HG03045 (cell line): ENCODE results near the gene CYP2S1.
"Not testable (repeated sequence)": the region's sequence is repeated elsewhere in the genome, so short reads cannot be mapped to it uniquely, and the experiment has no call there.

Experiments
- ATAC-seq: cut with Tn5 transposase; IDR thresholded peaks from one replicate; pipeline ENCODE4 v1.9.1; 2021; ENCODE audit warnings: mild to moderate bottlenecking, moderate library complexity; ENCODE audit not compliant: unreplicated experiment

The CYP2S1 gene

DNA sequence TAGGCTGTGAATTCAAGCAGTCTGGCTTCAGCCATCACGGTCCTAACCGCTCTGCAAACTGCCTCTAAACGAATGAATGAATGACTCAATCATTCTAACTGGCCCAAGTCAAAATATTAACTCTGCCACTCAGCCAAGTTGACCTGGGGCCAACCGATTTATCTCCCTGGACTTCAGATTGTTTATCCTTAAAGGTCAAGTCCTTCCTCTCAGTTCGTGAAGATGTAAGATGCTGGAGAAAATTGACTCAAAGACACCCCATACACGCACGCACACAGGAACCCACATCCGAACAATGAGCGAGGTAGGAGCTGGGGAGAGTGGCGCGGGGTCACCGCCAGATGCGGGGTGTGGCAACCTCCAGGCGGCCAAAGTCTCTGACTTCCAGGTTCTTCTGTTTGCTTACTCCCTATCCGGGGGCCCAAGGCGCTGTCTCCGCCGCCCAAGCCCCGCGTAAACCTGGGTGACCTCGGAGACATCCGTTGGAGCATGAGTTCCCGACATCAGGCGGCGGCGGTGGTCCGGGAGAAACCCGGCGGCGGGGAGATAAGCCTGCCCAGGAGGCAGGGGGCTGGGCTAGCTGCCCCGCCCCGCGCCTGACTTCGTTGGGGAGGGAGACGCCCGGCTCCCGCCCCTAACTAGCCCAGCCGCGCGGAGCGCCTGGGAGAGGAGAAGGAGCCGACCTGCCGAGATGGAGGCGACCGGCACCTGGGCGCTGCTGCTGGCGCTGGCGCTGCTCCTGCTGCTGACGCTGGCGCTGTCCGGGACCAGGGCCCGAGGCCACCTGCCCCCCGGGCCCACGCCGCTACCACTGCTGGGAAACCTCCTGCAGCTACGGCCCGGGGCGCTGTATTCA lies at the start of gene CYP2S1:
Gene CYP2S1 (plus strand): TSS at position 646 of the 856 bp plus-strand sequence. CDS start 46 bp downstream, at position 692.
- ATAC-seq, result no peak

- no peak for ATAC-seq
These were observed 48.6 kb upstream of the CYP2S1 start for GRCh38 chr19:41144403-41144802.

GRCh38 chr19:41149831-41150230 lies 43.2 kb upstream of the CYP2S1 start:
- ATAC-seq, result no peak

GRCh38 chr19:41150986-41151385 lies 42.0 kb upstream of the CYP2S1 start:
- not testable (repeated sequence) for ATAC-seq

DNA sequence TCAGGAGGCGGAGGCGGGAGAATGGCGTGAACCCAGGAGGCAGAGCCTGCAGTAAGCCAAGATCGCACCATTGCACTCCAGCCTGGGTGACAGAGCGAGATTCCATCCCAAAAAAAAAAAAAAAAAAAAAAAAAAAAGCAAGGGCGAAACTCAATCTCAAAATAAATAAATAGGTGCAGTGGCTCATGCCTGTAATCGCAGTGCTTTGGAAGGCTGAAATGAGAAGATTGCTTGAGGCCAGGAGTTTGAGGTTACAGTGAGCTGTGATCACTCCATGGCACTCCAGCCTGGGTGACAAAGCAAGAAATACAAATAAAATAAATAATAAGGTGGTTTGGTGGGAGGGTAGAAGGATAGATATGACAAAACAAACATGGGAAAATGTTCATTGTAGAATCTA lies 39.0 kb upstream of the CYP2S1 start:
- ATAC-seq, result no peak

DNA sequence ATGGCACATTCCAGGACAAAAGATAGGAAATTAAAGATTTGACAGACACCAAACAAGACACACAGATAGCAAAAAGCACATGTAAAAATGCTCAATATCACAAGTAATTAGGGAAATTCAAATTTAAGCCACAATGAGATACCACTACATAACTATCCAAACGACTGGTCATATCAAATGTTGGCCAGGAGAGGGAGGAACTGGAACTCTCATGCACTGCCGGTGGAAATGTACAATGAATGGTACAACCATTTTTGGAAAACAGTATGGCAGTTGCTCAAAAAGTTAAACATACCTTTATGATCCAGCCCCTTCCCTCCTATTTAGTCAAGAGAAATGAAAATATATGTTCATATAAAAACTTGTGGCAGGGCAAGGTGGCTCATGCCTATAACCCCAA lies 36.8 kb upstream of the CYP2S1 start:
- no peak for ATAC-seq

- ATAC-seq, result no peak
These were observed 33.1 kb upstream of the CYP2S1 start for GRCh38 chr19:41159881-41160280.

DNA sequence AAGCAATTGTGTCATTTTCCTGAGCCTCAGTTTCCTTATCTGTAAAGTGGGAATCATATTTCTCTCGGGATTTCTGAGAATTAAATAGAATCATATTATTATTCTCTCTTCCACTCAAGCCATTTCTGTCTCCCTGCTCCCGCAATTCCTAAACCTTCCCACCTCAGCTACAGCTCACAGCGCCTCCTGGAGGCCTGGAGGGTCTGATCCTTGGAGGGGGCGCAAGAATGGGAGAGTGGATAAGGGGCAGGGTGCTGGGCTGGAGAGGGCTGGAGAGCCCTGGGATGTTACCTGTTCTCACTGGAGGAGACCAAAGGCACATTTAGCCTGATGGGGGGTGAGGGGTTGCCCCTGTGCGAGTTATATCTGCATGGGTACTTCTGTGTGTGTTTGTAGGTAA lies 31.1 kb upstream of the CYP2S1 start:
- ATAC-seq, result no peak

GRCh38 chr19:41166944-41167804 lies 25.8 kb upstream of the CYP2S1 start:
- ATAC-seq, result no peak

DNA sequence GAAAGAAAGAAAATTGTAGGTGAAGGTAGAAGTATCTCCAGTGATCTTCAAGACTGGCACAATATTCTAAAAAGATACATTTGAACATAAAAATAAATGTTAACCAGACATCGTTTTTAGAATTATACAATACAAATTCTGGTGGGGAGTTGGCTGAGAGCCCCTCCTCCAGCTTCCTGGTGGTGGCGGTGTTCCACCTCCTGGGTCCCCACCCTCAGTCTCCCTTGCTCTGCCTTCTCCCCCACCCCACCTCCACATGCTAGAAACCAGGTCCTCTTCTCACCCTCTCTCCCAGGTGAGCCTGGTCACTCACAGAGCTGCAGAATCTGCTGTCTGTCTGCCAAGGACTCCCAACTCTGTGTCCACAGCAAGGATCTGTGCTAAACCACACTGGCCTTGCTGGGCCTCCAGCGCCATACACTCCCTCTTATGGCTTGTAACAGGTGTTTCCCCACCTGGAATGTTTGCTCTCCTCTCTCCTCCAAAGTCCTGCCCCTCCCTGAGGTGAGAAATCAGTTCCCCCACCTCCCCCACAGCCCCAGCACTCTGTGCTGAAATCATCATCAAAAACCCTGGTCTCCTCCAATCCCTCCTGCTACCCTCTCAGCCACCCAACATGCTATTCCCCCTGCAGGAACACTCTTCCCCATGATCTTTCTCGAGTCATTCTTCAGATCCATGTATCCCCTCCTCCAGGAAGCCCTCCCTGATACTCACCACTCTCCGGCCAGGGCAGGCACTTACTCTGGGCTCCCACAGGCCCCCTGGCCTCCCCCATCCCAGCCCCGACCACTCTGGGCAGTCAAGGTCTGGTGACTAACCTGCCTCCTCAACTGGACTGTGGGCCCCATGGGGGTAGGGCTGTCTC lies 20.5 kb upstream of the CYP2S1 start:
- ATAC-seq, result no peak

DNA sequence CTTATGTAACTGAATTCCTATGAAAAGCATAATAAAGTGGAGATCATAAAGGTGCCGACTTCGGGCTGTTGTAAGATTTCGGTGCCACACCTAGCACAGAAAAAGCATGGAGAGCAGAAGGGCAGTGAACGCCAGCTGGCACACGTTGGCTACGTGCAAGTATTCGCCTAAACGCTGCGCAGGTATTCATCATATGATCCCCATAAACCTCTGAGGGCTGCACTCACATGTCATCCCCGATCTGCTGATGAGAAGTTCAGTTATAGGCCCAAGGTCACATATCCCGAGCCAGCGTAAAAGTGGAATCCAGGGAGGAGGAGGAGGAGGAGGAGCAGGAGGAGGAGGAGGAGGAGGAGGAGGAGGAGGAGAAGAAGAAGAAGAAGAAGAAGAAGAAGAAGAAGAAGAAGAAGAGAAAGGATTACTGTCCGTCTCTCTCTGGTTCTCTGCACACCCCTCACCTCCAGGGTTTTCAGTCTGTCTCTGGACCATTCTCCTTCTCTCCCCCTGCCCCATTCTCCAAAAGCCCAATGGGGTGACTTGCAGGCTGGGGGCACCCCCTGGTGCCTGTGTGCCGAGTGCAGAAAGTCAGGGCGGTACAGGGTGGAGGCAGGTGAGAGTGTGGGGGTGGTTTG lies 18.6 kb upstream of the CYP2S1 start:
- ATAC-seq, result no peak

DNA sequence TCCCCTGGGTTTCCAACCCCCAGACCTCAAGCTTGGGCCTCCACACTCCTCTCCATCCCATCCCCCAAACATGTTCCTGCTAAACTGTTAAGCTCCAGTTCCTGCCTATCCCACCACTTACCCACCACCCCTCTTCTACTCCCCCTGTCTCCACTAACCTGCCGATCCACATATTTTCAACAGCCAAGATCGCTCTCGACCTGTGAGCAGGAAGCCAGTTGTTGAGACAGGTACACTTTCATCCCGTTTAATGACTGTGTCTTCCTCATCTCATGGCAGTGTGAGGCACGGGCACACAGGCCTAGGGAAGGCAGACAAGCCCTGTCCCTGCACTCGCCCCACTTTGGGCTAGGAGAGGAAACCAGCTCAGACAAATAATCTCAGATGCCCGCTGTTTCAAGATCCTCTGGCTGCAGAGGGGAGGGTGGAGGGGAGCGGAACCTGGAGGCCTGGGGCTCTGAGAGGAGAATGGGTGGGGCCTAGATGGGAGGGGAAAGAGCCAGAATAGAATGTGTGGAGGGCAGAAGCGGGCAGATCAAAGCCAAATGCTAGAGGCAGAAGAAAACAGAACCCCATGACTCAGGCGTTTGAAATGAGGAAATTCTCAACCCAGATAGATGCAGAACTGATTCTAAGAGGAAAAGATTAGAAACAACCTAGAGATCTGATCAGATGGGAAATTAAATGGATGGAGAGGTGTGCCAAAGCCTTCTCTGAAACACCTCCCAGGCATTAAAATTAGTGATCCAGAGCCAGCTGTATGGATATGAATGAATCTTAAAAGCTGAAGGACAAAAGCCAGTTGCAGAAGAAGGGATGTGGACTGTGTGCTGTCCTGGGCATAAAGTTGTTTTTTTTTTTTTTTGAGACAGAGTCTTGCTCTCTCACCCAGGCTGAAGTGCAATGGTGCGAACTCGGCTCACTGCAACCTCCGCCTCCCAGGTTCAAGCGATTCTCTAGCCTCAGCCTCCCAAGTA lies 16.9 kb upstream of the CYP2S1 start:
- no peak for ATAC-seq

- ATAC-seq, result not testable (repeated sequence)
These were observed 12.8 kb upstream of the CYP2S1 start for GRCh38 chr19:41180173-41180572.

- ATAC-seq, result no peak
These were observed 5.8 kb upstream of the CYP2S1 start for GRCh38 chr19:41186971-41187883.

- ATAC-seq, result no peak
These were observed 5.1 kb upstream of the CYP2S1 start for GRCh38 chr19:41187884-41188279.

GRCh38 chr19:41189425-41190065 lies 3.5 kb upstream of the CYP2S1 start:
- no peak for ATAC-seq

GRCh38 chr19:41193430-41194156 lies 574 bp downstream of the CYP2S1 start:
- ATAC-seq, result no peak
